NCI-H1417 treated with DMSO at 0.1 percent for 48 hours (cell line): ENCODE measurements around the gene EHBP1L1.

Source experiments
- DNase-seq: peaks from one replicate; lab custom pipeline; 2025; lab: John Stamatoyannopoulos, UW

Gene EHBP1L1

DNA sequence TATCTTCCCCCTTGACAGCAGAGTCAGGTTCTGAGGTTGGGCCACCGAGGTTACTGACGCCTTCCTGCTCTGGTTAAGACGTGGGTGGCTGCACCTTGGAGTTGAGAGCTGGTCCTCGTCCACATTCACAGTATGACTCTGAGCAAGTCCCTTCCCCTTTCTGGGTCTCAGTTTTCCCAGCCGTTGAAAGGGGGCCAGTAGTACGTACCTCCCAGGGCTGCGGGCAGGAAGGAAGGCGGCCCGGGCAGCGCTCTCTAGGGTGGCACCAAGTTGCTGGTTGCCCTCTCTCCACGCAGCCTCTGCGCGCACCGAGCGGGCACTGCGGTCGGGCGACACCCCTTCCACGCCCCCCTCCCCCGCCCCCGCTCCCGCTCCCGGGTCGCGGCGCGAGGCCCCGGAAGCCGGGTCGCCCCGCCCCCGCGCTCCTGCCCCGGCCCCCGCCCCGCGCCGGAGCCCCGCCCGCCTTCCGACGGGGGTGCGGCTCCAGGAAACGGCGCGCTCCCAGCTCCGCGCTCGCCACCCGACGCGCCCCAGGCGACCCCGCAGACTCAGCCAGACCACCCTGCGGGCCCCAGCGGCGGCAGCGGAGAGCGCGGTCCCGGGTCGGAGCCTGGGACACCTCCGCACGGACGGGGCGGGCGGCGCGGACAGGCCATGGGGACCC is at the start of gene EHBP1L1:
Gene EHBP1L1, plus strand, starts transcription at position 486 of the 664 bp plus-strand sequence. CDS start 250 bp downstream, outside the sequence.
- no peak for DNase-seq

DNA sequence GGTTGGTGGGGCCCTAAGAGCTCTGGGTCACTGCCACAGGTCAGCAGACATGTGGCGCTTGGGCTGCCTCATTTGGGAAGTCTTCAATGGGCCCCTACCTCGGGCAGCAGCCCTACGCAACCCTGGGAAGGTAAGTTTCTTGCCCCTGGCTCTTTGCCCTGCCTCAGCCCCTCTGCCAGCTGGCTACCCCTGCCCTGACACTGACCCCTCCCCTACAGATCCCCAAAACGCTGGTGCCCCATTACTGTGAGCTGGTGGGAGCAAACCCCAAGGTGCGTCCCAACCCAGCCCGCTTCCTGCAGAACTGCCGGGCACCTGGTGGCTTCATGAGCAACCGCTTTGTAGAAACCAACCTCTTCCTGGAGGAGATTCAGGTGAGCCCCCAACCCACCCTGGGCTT is 49.1 kb upstream of the EHBP1L1 start:
- no peak for DNase-seq

DNA sequence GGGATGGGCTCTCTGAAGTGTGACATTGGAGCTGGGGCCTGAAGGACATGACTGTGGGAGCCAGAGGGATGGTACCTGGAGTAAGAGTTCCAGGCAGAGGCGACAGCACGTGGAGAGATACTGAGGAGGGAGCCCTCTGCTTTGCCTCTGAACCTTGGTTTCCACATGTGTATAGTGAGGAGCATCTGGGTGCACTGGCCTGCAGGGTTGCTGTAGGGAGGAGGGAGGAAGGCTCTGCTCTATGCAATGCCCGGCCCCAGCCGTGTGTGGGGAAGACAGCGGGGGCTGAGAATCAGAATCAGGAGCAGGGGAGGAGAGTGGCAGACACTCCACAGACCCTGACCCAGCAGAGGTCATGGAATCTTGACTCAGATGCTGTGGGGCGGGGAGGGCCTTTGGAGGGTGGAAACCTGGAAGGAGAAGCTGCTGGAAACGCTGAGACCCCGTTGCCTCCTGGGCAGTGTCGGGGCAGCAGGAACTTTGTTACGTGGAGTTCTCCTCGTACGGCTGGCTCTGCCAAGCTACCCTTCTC is 47.0 kb upstream of the EHBP1L1 start:
- no peak for DNase-seq

DNA sequence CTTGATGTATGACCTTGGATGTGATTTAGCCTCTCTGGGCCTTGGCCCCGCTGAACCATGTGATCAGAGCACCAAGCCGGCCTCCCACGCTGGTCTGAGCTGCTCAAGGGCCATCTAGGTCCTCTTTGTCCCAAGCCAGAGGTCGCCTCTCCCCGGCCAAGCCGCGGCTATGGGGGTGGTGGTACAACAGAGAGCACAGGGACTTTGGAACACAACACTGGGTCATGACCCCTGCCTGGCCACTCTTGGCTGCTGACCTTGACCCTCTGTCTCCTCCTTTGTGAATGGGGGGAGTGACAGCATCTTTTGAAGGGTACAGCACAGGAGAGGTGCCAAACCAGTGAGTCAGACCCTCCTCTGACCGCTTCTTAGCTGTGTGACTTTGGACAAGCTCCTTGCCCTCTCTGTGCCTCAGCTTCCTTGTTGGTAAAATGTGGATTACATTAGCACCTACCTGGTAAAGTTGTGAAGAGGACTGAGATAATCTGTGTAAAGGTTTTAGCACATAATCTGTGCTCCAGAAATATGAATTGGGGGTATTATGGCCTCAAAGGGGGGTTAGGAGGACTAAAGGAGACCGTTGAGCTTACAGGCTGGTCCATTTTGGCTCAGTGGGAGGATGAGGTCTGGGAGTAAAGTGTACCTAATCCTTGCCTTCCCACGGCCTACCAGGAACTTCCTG is 46.2 kb upstream of the EHBP1L1 start:
- DNase-seq = no peak

DNA sequence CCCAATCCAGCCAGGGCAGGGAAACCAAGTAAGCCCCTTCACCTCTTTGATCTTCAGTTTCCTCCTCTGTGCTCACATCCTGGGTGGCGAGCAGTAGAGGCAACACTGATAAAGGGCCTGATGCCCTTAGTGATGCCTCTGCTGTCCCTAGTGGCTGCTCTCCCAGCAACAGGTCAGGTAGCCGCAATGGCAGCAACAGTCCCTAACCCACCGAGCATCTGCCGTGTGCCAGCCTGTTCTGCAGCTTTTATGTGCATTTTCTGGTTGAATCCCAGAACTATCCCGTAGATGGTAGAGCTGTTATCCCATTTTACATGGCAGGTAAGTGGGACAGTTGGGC is 45.7 kb upstream of the EHBP1L1 start:
- no peak for DNase-seq

DNA sequence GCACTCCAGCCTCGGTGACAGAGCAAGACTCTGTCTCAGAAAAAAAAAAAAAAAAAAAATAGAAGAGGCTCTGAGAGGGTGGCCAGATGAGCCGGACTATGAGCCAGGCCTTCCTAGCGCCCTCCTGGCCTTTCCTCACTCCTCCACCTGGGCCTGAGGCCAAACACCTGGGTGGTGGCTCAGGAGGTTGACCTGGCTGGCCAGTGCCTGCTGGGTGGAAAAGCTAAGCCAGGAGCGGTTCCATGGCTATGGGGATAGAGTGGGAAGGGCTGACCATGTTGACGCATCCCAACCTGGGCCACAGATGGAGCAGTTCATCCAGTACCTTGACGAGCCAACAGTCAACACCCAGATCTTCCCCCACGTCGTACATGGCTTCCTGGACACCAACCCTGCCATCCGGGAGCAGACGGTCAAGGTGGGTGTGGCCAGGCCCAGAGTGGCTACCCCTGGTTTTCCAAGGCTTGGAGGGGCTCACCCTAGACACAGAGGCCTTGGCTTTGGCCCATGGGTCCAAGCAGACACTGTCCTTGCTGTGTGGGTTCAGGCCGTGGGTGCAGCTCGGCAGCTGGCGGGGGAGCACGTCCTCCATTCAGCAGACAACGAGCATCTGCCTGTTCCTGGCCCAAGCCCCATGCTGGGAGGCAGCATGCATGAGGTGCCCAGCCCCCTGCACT is 43.3 kb upstream of the EHBP1L1 start:
- DNase-seq = no peak

DNA sequence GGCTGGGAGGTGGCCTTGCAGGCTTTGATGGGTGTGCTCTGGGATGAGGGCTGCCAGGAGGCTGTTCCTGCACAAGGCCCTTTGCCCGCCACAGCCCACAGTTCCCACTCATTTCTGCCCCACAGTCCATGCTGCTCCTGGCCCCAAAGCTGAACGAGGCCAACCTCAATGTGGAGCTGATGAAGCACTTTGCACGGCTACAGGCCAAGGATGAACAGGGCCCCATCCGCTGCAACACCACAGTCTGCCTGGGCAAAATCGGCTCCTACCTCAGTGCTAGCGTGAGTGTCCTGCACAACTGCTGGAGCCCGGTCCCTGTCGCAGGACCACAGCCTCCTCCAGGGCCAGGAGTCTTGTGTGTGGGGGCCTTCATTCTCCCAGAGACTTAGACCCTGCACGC is 40.8 kb upstream of the EHBP1L1 start:
- DNase-seq = no peak

DNA sequence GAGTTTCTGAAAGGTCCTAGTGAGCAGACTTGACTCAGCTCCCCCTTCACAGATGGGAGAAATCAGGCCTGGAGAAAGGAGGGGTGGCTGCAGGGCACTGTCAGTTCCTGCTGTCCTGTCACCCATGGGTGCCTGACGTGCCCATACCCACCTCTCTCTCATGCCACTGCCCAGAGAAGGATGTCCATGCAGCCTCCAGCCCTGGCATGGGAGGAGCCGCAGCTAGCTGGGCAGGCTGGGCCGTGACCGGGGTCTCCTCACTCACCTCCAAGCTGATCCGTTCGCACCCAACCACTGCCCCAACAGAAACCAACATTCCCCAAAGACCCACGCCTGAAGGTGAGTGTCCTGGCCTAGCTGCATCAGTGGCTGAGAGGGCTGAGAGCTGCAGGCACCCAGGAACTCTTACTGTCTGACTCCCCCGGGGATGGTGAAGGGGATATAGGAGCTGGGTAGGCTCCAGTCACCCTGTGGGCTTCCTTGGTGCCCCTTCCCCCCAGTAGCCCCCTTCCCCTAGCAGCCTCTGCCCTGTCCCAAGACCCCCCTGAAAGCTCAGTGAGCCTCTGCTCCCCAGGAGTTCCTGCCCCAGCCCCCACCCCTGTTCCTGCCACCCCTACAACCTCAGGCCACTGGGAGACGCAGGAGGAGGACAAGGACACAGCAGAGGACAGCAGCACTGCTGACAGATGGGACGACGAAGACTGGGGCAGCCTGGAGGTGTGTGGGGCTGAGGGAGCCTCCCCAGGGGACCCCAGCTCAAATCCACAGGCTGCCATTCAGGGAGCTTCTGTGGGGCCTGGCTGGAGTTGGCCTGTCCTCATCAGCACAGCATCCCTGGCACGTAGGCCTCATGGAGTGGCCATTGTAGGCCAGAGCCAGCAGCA is 39.2 kb upstream of the EHBP1L1 start:
- no peak for DNase-seq

DNA sequence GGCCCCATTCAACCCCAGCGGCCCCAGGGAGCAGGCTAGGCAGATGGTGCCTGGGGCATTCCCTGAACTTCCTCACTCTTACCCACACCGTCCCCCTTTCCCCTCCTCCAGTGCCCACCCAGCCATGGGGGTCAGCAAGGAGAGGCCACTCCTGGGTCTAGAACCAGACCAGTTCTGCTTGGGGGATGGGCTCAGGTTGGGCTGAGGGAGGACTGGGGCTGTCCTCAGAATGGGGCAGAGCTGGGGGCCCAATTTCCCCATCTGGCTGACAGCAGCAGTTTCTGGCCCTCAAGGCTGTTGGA is 38.6 kb upstream of the EHBP1L1 start:
- no peak for DNase-seq

DNA sequence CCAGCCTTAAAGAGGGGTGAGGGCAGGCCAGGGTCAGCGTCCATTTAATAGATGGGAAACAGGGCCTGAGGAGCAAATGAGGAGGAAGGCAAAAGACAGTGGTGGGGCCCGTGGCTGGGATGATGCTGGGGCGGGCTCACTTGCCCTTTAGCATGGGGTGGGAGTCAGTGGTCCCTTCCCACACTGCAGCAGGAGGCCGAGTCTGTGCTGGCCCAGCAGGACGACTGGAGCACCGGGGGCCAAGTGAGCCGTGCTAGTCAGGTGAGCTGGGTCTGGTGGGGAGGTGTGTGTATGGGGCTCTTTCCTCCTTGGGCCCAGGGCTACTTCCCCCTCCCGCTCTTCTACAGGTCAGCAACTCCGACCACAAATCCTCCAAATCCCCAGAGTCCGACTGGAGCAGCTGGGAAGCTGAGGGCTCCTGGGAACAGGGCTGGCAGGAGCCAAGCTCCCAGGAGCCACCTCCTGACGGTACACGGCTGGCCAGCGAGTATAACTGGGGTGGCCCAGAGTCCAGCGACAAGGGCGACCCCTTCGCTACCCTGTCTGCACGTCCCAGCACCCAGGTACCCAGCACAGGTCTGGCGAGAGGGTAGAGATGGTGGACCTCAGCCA is 38.1 kb upstream of the EHBP1L1 start:
- DNase-seq = no peak

DNA sequence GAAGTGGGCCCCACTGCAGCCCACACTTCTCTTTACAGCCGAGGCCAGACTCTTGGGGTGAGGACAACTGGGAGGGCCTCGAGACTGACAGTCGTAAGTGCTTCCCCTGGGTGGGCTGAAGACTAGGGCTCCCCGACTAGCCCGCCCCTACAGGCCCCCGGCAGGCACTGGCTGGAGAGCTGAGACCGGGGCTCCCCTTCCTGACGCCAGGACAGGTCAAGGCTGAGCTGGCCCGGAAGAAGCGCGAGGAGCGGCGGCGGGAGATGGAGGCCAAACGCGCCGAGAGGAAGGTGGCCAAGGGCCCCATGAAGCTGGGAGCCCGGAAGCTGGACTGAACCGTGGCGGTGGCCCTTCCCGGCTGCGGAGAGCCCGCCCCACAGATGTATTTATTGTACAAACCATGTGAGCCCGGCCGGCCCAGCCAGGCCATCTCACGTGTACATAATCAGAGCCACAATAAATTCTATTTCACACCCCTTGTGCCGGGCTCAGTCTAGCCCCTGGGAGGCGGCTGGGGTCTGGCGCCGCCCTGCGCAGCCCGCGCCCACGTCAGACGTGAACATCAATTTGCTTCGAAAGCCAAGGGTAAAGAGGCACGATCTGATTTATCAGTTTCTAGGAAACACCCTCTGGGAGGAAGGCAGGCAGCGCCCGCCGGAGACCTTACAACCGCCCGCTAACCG is 37.5 kb upstream of the EHBP1L1 start:
- no peak for DNase-seq

DNA sequence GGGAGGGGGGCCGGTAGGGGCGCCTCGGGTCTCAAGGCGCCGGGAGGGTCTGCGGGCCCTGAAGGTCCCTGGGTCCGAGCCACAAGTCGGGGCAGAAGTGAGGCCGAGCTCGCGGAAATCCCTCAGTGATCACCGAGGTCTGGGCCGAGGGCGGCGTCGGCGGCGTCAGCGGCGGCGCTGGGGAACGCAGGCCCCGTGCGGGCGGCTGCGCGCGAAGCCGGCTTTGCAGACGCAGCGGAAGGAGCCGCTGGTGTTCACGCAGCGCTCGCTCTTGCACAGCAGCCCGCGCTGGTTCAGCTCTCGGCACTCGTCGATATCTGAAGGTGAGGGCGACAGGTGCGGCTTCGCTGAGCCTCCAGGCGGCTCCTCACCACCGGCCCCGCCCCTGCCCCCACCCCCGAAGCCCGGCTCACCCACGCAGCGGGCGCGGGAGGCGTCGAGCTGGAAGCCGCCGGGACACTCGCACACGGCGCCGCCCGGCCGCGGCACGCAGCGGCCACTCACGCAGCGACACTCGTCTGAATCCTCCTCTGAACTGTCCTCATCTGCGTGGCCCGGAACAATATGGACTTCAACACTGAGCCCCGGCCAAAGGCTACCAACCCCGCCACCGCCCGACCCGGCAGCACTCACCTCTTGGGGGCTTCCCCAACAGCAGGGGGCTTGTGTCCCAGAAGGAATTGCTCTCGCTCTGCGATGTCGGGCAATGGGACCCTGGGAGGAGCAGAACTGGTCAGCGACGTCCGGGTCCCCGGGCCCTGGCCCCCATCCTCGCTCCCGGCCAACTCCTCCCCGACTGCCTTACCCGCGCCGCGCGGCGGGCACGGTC is 36.7 kb upstream of the EHBP1L1 start:
- DNase-seq = no peak

DNA sequence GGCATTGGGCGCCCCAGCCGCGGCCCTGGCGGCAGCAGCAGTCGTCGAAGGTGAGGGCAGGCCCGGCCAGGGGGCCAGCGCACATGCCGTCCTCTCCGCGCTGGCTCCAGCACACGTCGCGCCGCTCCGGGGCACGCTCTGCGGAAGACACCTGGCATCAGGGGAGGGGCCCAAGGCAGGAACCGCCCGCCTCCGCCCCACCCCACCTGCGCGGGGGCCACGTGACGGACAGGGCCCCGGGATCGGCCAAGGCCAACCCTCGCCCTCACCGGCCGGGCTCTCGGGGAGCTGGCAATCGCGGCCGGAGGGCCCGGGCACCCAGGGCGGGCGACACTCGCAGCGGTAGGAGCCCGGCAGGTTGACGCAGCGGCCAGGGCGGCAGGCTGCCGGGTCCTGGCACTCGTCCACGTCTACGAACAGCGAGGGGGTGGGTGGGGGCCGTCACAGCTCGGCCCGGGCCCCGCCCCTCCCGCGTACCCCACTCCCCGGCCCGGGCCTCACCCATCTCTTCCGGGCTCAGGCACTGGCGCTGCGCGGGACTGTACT is 36.0 kb upstream of the EHBP1L1 start:
- no peak for DNase-seq

DNA sequence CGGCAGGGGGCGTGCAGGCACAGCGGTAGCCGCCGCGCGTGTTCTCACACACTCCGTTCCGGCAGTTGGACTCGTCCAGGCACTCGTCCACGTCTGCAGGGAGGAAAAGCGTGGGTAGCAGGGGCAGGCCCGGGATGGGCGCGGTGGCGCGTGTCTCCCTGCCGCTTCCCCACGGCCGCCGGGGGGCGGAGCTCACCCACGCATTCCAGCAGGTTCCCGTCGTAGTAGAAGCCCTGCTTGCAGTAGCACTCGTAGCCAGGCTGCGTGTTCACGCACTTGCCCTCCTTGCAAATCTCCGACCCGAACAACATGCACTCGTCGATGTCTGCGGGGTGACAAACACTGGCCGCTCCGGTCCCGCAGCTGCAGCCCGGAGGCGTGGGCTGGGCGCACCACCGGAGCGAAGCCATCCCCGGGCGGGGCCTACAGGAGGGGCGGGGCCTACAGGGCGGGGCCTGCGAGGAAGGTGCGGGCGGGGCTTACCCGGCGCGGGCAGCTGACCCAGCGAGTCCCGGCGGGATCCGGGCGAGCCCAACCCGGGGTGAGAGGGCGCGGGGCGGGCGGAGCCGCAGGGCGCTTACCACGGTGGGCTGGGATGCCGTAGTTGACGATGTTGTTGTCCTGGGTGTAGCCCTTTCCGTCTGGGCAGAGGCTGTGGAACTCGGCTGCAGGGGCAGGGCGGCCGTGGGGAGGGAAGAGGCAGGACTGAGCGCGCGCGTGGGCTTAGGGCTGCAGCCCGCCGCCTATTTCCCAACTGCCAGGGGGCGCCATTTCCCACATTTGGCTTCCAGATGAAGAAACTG is 35.4 kb upstream of the EHBP1L1 start:
- DNase-seq = no peak

DNA sequence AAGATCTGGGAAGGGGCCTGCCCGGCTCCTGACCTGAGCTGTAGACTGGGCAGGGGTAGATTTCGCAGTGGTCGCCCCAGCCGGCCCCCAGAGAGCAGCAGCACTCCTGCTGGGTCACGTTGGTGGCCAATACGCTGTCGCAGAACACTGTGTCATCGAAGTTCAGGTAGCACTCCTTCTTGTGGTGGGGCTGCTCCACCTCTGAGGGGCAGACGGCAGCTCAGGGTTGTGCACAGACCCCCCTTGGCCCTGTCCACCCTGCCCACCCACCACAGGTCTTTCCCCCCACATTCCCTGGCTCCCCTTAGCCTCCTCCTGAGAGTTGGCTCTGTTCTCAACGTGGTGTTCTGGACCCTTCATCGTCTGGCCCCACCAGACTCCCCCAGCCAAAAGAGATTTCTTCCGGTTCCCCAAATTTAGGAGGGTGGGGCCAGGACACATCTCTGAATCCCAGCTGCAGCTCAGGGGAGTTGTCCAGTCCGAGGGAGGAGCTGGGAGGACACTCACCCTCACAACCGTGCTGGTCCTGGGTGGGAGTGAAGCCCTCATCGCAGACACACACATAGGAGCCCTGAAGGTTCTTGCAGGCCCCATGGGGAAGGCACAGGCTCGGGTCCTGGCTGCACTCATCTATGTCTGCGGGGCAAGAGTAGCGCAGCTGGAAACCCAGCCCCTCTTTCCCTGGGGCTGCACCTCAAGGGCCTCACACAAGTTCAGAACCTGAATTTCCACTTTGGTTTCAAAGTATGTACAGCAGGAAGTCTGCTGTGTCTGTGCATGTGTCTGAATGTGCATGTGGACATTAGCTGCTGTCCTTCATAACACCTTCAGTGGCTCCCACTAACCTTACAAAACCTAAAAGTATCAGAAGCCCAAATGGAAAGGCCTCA is 34.5 kb upstream of the EHBP1L1 start:
- no peak for DNase-seq

DNA sequence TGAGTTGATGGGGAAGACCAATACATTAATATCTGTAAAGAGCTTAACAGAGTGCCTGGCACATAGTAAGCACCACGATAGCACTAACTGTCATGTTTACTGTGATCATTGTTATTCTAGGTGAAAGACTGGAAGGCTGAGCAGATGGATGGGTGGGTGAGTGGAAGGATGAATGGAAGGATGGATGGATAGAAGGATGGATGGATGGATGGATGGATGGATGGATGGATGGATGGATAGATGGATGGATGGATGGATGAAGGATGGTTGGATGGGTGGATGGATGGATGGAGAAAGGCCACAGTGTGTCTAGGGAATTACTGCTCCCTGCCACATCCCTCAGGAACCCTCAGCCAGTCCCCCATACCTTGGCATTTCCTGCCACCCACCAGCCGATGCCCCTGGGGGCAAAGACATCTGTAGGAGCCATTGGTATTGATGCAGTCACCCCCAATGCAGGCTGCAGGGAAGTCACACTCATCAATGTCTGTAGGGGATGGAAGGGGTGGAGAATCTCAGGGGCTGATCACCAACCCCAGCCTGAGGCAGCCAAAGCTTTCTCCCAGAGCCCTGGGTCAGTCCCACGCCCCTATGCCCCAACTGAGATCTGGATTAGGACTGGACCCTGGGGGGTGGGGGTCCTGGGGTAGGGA is 33.0 kb upstream of the EHBP1L1 start:
- no peak for DNase-seq

DNA sequence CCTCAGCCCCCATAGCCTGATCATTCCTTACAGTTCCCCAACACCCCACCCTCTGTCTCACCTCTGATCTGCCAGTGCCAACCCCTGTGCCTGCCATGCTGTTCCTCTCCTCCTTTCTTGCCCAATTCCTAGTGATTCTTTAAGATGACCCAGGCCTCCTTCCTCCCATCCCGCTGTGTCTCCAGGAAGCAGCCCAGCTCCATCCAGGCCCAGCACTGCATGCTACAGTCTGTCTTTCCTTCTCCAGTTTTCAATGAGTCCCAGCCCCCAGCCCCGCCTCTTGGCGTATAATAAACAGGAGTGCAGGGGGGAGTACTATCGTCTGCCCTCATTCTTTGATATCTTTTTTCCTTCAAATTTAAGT is 30.0 kb upstream of the EHBP1L1 start:
- no peak for DNase-seq
